GM23338 (cell line): Measurements from ENCODE around the gene MOB3B. TPM values are rescaled to one million over a fixed set of nuclear protein-coding genes. Genes with fewer than 3 reads are reported as not detected.

Source experiments
- ATAC-seq: fragments of 200-7000 bp; cut with Tn5 transposase; 3 replicates; pipeline ENCODE4 v1.9.1; 2020
- DNase-seq: peaks from one replicate; pipeline ENCODE4 v3.0.0-alpha.2; 2015; ENCODE audit warnings: low spot score
- H2AFZ ChIP-seq: fragments of 200-600 bp; sonication (generic); 2 replicates; pipeline ENCODE4 v1.8.0; 2016; ENCODE audit warnings: antibody characterized with exemption, mild to moderate bottlenecking, moderate library complexity
- H3F3A ChIP-seq: fragments of 200-600 bp; sonication (generic); replicated peaks from 2 replicates; pipeline ENCODE4 v1.8.0; 2017; ENCODE audit warnings: antibody characterized with exemption, mixed run types, low read depth
- H3K27ac ChIP-seq: fragments of 200-600 bp; sonication (generic); 2 replicates; pipeline ENCODE4 v1.6.1; 2016; ENCODE audit warnings: low read depth
- H3K27me3 ChIP-seq: fragments of 200-600 bp; sonication (generic); 2 replicates; pipeline ENCODE4 v1.8.0; 2016; ENCODE audit warnings: mild to moderate bottlenecking, mixed run types, moderate library complexity; ENCODE audit not compliant: insufficient read depth
- H3K36me3 ChIP-seq: fragments of 200-600 bp; sonication (generic); 2 replicates; pipeline ENCODE4 v1.8.0; 2016; ENCODE audit warnings: mild to moderate bottlenecking; ENCODE audit not compliant: insufficient read depth
- H3K4me1 ChIP-seq: fragments of 200-600 bp; sonication (generic); 2 replicates; pipeline ENCODE4 v1.8.0; 2016; ENCODE audit warnings: mild to moderate bottlenecking, moderate library complexity; ENCODE audit not compliant: insufficient read depth
- H3K4me2 ChIP-seq: fragments of 200-600 bp; sonication (generic); 2 replicates; pipeline ENCODE4 v1.7.1; 2017; ENCODE audit warnings: mixed run types
- H3K4me3 ChIP-seq: fragments of 200-600 bp; sonication (generic); 2 replicates; pipeline ENCODE4 v1.6.1; 2016; ENCODE audit warnings: mixed run types
- H3K79me2 ChIP-seq: fragments of 200-600 bp; sonication (generic); replicated peaks from 2 replicates; pipeline ENCODE4 v1.8.0; 2017; ENCODE audit warnings: mild to moderate bottlenecking; ENCODE audit not compliant: insufficient read depth
- H3K9me2 ChIP-seq: fragments of 200-600 bp; sonication (generic); 2 replicates; pipeline ENCODE4 v1.8.0; 2017; ENCODE audit not compliant: insufficient read depth
- H4K20me1 ChIP-seq: fragments of 200-600 bp; sonication (generic); replicated peaks from 2 replicates; pipeline ENCODE4 v1.8.0; 2017; ENCODE audit warnings: mild to moderate bottlenecking; ENCODE audit not compliant: insufficient read depth
- H3K27ac Mint-ChIP-seq: 2 replicates; pipeline ENCODE4 v1.8.0; 2020; ENCODE audit warnings: inconsistent platforms, mild to moderate bottlenecking, moderate library complexity, mixed read lengths
- H3K27me3 Mint-ChIP-seq: 3 replicates; pipeline ENCODE4 v1.8.0; 2022; ENCODE audit warnings: low read depth, mild to moderate bottlenecking, moderate library complexity, mixed read lengths, inconsistent platforms; ENCODE audit not compliant: insufficient read depth, poor library complexity
- H3K36me3 Mint-ChIP-seq: 3 replicates; pipeline ENCODE4 v1.8.0; 2021; ENCODE audit warnings: low read depth, mild to moderate bottlenecking, inconsistent platforms, moderate library complexity, mixed read lengths
- H3K4me1 Mint-ChIP-seq: 3 replicates; pipeline ENCODE4 v1.8.0; 2020; ENCODE audit warnings: mild to moderate bottlenecking, inconsistent platforms, mixed read lengths
- H3K4me3 Mint-ChIP-seq: 3 replicates; pipeline ENCODE4 v1.8.0; 2021; ENCODE audit warnings: moderate library complexity, mild to moderate bottlenecking, inconsistent platforms, mixed read lengths
- H3K9me3 Mint-ChIP-seq: 3 replicates; pipeline ENCODE4 v1.8.0; 2020; ENCODE audit warnings: moderate library complexity, mild to moderate bottlenecking, inconsistent platforms, mixed read lengths
- CREB1 ChIP-seq: fragments of 250-450 bp; sonication (Bioruptor Pico); IDR thresholded peaks from 2 replicates; pipeline ENCODE4 v1.5.0; 2020; ENCODE audit warnings: low read depth, mild to moderate bottlenecking, moderate library complexity
- CTCF ChIP-seq, 2 experiments: fragments of 200-600 bp in 1 of 2; sonication (generic) in 1 of 2; conservative IDR thresholded peaks; 2 replicates each; pipeline versions ENCODE4 v1.5.1 to v1.6.1; 2016 to 2017; ENCODE audit warnings: antibody characterized with exemption in 2 of 2, low read depth in 2 of 2, mild to moderate bottlenecking in 2 of 2, moderate library complexity in 1 of 2
- EZH2 ChIP-seq: fragments of 200-600 bp; sonication (generic); IDR thresholded peaks from one replicate; pipeline ENCODE4 v1.8.0; 2017; ENCODE audit warnings: antibody characterized with exemption, mild to moderate bottlenecking, low read depth; ENCODE audit not compliant: unreplicated experiment
- EZH2phosphoT487 ChIP-seq: fragments of 200-600 bp; sonication (generic); IDR thresholded peaks from one replicate; pipeline ENCODE4 v1.8.1; 2018; ENCODE audit warnings: antibody characterized with exemption; ENCODE audit not compliant: unreplicated experiment
- JUNB ChIP-seq: IDR thresholded peaks from one replicate; pipeline ENCODE4 v1.6.1; 2016; ENCODE audit warnings: antibody characterized with exemption; ENCODE audit not compliant: unreplicated experiment
- NANOG ChIP-seq: IDR thresholded peaks from 2 replicates; pipeline ENCODE4 v1.6.1; 2016; ENCODE audit warnings: antibody characterized with exemption, borderline replicate concordance
- POLR2AphosphoS5 ChIP-seq: IDR thresholded peaks from 2 replicates; pipeline ENCODE4 v1.6.1; 2016; ENCODE audit warnings: antibody characterized with exemption, low read depth
- REST ChIP-seq: IDR thresholded peaks from one replicate; pipeline ENCODE4 v1.6.1; 2018; ENCODE audit warnings: antibody characterized with exemption; ENCODE audit not compliant: unreplicated experiment
- STAT1 ChIP-seq: IDR thresholded peaks from one replicate; pipeline ENCODE4 v1.6.1; 2016; ENCODE audit warnings: antibody characterized with exemption; ENCODE audit not compliant: unreplicated experiment
- ZNF114 ChIP-seq: fragments of 250-450 bp; sonication (Bioruptor Pico); IDR thresholded peaks from 2 replicates; pipeline ENCODE4 v1.5.0; 2020; ENCODE audit warnings: mild to moderate bottlenecking, moderate library complexity
- ZNF331 ChIP-seq: fragments of 250-450 bp; sonication (Bioruptor Pico); IDR thresholded peaks from 2 replicates; pipeline ENCODE4 v1.5.0; 2020; ENCODE audit warnings: low read depth, mild to moderate bottlenecking, moderate library complexity
- polyA plus RNA-seq: library from polyadenylated mRNA; unstranded; fragments of >200 nt; fragmentation: Nextera tagmentation; extraction: Ambion mirVana; gene quantifications from 2 replicates; pipeline ENCODE4 v1.2.1, GENCODE V29; 2016
- total RNA-seq: library from RNA; depleted of rRNA; stranded (reverse); fragments of >200 nt; shearing (Covaris generic); gene quantifications from 2 replicates; pipeline ENCODE4 v1.2.3, GENCODE V29; 2014
- TF ChIP-seq, protein P1 (sequence below): IDR thresholded peaks from 2 replicates; pipeline ENCODE4 v1.6.1; 2016; ENCODE audit warnings: antibody characterized with exemption
- TF ChIP-seq, protein P2 (sequence below): fragments of 250-450 bp; sonication (Bioruptor Pico); IDR thresholded peaks from 2 replicates; pipeline ENCODE4 v1.5.0; 2020; ENCODE audit warnings: mild to moderate bottlenecking, moderate library complexity

Gene MOB3B
- total and polyA plus RNA-seq, 2 experiments from 2014 or later, result 7.6 to 12.1 TPM

- Mint-ChIP-seq H3K27ac (peak overlapping the region; percentile 14; the same call in 1 of the 2 replicates), H3K4me3 (no peak overlapping the region), H3K9me3 (no peaks in the 10 kb centered on the region), H3K36me3 (no peaks in the 10 kb centered on the region), H3K4me1 (peaks cover 30% of the 10 kb centered on the region), H3K27me3 (no peaks in the 10 kb centered on the region)
- no peak overlapping the region for H2AFZ ChIP-seq
- no peaks in the 10 kb centered on the region for H3F3A ChIP-seq
- no peaks in the 10 kb centered on the region for H3K79me2 ChIP-seq
- H4K20me1 ChIP-seq, result no peaks in the 10 kb centered on the region
- DNase-seq, result no peak
- no peak for TF ChIP-seq ZNF331
- TF ChIP-seq EZH2, result no peak
- TF ChIP-seq NANOG, result no peak
- TF ChIP-seq, protein P1, sequence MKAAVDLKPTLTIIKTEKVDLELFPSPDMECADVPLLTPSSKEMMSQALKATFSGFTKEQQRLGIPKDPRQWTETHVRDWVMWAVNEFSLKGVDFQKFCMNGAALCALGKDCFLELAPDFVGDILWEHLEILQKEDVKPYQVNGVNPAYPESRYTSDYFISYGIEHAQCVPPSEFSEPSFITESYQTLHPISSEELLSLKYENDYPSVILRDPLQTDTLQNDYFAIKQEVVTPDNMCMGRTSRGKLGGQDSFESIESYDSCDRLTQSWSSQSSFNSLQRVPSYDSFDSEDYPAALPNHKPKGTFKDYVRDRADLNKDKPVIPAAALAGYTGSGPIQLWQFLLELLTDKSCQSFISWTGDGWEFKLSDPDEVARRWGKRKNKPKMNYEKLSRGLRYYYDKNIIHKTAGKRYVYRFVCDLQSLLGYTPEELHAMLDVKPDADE, result no peak
- TF ChIP-seq ZNF114, result no peak
- TF ChIP-seq CREB1 (CRISPR knock-in tag), result no peak
- TF ChIP-seq STAT1, result no peak
- TF ChIP-seq CTCF (conservative IDR thresholded peaks at IDR 0.05; ENCODE audit: low read depth in 2 of 2), result no peak
- TF ChIP-seq, protein P2, sequence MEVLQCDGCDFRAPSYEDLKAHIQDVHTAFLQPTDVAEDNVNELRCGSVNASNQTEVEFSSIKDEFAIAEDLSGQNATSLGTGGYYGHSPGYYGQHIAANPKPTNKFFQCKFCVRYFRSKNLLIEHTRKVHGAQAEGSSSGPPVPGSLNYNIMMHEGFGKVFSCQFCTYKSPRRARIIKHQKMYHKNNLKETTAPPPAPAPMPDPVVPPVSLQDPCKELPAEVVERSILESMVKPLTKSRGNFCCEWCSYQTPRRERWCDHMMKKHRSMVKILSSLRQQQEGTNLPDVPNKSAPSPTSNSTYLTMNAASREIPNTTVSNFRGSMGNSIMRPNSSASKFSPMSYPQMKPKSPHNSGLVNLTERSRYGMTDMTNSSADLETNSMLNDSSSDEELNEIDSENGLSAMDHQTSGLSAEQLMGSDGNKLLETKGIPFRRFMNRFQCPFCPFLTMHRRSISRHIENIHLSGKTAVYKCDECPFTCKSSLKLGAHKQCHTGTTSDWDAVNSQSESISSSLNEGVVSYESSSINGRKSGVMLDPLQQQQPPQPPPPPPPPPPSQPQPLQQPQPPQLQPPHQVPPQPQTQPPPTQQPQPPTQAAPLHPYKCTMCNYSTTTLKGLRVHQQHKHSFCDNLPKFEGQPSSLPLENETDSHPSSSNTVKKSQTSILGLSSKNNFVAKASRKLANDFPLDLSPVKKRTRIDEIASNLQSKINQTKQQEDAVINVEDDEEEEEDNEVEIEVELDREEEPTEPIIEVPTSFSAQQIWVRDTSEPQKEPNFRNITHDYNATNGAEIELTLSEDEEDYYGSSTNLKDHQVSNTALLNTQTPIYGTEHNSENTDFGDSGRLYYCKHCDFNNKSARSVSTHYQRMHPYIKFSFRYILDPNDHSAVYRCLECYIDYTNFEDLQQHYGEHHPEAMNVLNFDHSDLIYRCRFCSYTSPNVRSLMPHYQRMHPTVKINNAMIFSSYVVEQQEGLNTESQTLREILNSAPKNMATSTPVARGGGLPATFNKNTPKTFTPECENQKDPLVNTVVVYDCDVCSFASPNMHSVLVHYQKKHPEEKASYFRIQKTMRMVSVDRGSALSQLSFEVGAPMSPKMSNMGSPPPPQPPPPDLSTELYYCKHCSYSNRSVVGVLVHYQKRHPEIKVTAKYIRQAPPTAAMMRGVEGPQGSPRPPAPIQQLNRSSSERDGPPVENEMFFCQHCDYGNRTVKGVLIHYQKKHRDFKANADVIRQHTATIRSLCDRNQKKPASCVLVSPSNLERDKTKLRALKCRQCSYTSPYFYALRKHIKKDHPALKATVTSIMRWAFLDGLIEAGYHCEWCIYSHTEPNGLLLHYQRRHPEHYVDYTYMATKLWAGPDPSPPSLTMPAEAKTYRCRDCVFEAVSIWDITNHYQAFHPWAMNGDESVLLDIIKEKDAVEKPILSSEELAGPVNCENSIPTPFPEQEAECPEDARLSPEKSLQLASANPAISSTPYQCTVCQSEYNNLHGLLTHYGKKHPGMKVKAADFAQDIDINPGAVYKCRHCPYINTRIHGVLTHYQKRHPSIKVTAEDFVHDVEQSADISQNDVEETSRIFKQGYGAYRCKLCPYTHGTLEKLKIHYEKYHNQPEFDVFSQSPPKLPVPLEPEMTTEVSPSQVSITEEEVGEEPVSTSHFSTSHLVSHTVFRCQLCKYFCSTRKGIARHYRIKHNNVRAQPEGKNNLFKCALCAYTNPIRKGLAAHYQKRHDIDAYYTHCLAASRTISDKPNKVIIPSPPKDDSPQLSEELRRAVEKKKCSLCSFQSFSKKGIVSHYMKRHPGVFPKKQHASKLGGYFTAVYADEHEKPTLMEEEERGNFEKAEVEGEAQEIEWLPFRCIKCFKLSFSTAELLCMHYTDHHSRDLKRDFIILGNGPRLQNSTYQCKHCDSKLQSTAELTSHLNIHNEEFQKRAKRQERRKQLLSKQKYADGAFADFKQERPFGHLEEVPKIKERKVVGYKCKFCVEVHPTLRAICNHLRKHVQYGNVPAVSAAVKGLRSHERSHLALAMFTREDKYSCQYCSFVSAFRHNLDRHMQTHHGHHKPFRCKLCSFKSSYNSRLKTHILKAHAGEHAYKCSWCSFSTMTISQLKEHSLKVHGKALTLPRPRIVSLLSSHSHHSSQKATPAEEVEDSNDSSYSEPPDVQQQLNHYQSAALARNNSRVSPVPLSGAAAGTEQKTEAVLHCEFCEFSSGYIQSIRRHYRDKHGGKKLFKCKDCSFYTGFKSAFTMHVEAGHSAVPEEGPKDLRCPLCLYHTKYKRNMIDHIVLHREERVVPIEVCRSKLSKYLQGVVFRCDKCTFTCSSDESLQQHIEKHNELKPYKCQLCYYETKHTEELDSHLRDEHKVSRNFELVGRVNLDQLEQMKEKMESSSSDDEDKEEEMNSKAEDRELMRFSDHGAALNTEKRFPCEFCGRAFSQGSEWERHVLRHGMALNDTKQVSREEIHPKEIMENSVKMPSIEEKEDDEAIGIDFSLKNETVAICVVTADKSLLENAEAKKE (CRISPR knock-in tag), result no peak
- TF ChIP-seq REST, result no peak
- no peak for TF ChIP-seq JUNB
- TF ChIP-seq POLR2AphosphoS5, result no peak
- no peak for TF ChIP-seq EZH2phosphoT487
- peaks cover 8% of the 10 kb centered on the region for H3K4me1 ChIP-seq
- no peaks in the 10 kb centered on the region for H3K27me3 ChIP-seq
- ATAC-seq, result no peak
- no peak overlapping the region for H3K27ac ChIP-seq
- no peaks in the 10 kb centered on the region for H3K36me3 ChIP-seq
- no peak overlapping the region for H3K4me3 ChIP-seq
- no peaks in the 10 kb centered on the region for H3K9me2 ChIP-seq
- no peak overlapping the region for H3K4me2 ChIP-seq
Measured at GRCh38 chr9:27383524-27383923, 146.1 kb downstream of the MOB3B start.
